LHCN-M2 (cell line): ENCODE data around the gene SOBP. TPM values are rescaled to one million over a fixed set of nuclear protein-coding genes. Genes with fewer than 3 reads are reported as not detected.

Source experiments
- DNase-seq: peaks from one replicate; pipeline ENCODE4 v3.0.0-alpha.2; 2012; ENCODE audit warnings: low read depth
- total RNA-seq: library from RNA; depleted of rRNA; stranded (reverse); fragments of >200 nt; gene quantifications from 2 replicates; pipeline ENCODE4 v1.2.3, GENCODE V29; 2014

The SOBP gene
- total RNA-seq, 1 experiment from 2014 or later, result under 0.01 TPM

GRCh38 chr6:107657755-107658461 lies 168.0 kb downstream of the SOBP start:
- DNase-seq, result peak; percentile 75

- DNase-seq, result no peak
These were observed 169.3 kb downstream of the SOBP start for GRCh38 chr6:107658920-107659865.

- no peak for DNase-seq
These were observed 170.9 kb downstream of the SOBP start for GRCh38 chr6:107660839-107661238.

GRCh38 chr6:107661291-107661690 lies 171.4 kb downstream of the SOBP start:
- DNase-seq, result no peak

- DNase-seq, result no peak
These were observed 172.4 kb downstream of the SOBP start for GRCh38 chr6:107662333-107662732.

- no peak for DNase-seq
These were observed 173.4 kb downstream of the SOBP start for GRCh38 chr6:107663308-107663707.

GRCh38 chr6:107665382-107665781 lies 175.5 kb downstream of the SOBP start:
- DNase-seq, result no peak

- DNase-seq, result peak; percentile 80
These were observed 176.4 kb downstream of the SOBP start for GRCh38 chr6:107666084-107666980.

- DNase-seq, result no peak
These were observed 177.2 kb downstream of the SOBP start for GRCh38 chr6:107666981-107667601.

GRCh38 chr6:107667790-107668189 lies 177.9 kb downstream of the SOBP start:
- DNase-seq, result no peak

GRCh38 chr6:107668743-107669474 lies 179.0 kb downstream of the SOBP start:
- DNase-seq, result no peak

GRCh38 chr6:107670792-107671199 lies 180.9 kb downstream of the SOBP start:
- peak; percentile 56 for DNase-seq

GRCh38 chr6:107673076-107673494 lies 183.2 kb downstream of the SOBP start:
- no peak for DNase-seq

GRCh38 chr6:107674995-107675738 lies 185.2 kb downstream of the SOBP start:
- DNase-seq, result peak; percentile 75

GRCh38 chr6:107676042-107676441 lies 186.1 kb downstream of the SOBP start:
- no peak for DNase-seq

- no peak for DNase-seq
These were observed 187.5 kb downstream of the SOBP start for GRCh38 chr6:107677399-107677798.

- DNase-seq, result peak; percentile 59
These were observed 189.5 kb downstream of the SOBP start for GRCh38 chr6:107679457-107679856.

- DNase-seq, result no peak
These were observed 192.8 kb downstream of the SOBP start for GRCh38 chr6:107682721-107683120.

- no peak for DNase-seq
These were observed 193.3 kb downstream of the SOBP start for GRCh38 chr6:107683183-107683582.

GRCh38 chr6:107684996-107685395 lies 195.1 kb downstream of the SOBP start:
- DNase-seq, result no peak
